Endometrial microvascular endothelial cells (primary cell): ENCODE data around the gene ERGIC1. TPM values are rescaled to one million over a fixed set of nuclear protein-coding genes. Genes with fewer than 3 reads are reported as not detected.
"Not testable (repeated sequence)": the region's sequence is repeated elsewhere in the genome, so short reads cannot be mapped to it uniquely, and the experiment has no call there.

Source experiments
- in situ Hi-C: cut with HindIII; loops from 2 replicates; pipeline ENCODE4 v1.10.0; 2017; ENCODE audit warnings: low sequenced_read_pairs, low pct_unique_long_range_greater_than_20kb; ENCODE audit errors: inconsistent ontology term
- total RNA-seq: library from RNA; depleted of rRNA; stranded (reverse); fragments of >200 nt; gene quantifications from one replicate; pipeline ENCODE4 v1.2.3, GENCODE V29; 2015; ENCODE audit errors: inconsistent ontology term

The ERGIC1 gene
- total RNA-seq, 1 donor from 2014 or later, result 129 TPM

DNA sequence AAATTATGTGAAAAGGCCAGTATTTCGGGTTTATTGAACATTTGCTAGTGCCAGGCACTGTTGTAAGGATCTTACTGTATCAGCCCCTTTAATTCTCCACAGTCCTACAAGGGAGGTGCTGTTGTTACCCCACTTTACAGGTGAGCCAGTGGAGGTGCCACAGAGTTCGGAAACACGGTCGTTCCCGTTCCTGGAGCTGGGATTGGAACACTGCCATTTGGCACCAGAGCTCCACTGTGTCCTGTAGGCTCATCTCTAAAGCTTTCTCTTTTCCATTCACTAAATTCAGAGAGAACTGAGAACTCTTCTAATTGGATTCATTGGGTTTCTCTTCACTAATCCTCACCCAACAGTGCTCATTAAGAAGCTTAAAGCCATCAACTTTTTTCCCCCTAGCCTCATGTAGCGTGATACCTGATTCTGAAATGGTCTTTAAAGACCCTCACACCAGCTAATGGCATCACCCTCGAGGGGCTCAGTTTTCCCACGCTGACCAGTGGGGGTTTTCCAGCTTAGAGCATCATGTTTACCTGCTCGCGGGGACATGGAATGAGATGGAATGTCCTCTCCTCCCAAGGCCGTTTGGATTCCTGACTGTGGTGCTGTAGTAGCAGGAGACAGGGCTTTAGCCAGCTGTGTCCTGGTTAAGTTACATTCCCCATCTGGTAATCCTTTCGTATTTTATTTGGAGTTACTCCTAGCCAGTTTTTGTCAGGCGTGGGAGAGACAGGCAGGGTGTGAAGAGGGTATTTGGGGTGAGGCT, 5.8 kb downstream of the ERGIC1 start:
- in situ Hi-C loops, result no loop called here

DNA sequence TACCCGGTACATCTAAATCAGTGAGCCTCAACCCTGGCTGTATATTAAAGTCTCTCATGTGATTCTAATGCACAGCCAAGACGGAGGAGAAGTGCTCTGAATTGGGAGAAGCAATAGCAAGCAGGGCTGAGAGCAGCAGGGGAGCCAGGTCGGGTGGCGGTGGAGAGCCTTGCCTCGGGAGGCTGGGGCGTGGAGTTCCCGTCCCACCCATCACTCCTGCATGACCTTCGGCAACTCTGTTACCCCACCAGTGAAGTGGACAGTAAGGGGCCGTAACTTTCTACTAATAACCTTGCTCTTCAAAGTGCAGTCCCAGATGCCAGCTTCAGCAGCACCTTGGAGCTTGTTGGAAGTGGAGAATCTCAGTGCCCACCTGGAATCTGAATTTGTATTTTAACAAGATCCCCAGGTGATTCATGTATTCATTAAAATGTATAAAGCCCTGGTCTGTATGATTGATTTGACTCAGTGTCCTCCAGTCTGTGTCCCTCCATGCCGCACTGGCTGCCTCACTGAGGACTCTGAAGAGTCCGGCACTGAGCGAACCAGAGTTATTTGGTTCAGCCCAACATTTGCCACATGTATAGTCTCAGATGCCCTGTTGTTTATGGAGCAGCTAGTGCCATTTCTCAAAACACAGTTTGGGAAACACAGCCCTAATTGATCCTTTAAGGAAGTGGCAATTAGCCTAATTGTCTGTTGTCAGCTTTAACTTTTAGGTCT, 6.5 kb downstream of the ERGIC1 start:
- in situ Hi-C loops, result no loop called here

DNA sequence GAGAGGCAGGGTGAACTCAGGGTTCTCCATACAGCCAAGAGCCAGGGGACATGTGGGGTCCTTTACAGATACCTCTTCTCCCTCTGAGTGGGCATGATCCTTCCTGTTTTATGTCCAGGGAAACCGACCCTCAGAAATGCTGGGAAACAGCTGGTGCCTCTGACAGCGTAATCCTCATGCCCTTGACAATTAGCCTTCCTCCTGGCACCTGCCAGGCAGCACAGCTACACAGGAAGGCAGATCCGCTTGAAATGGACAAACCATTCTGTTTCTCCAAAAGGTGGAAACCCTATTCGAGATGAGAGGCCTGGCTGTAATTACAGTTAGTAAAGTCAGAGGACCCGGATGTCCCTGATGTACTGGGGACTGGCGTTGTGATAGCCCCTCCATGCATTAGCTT, 7.2 kb downstream of the ERGIC1 start:
- in situ Hi-C loops, result no loop called here

DNA sequence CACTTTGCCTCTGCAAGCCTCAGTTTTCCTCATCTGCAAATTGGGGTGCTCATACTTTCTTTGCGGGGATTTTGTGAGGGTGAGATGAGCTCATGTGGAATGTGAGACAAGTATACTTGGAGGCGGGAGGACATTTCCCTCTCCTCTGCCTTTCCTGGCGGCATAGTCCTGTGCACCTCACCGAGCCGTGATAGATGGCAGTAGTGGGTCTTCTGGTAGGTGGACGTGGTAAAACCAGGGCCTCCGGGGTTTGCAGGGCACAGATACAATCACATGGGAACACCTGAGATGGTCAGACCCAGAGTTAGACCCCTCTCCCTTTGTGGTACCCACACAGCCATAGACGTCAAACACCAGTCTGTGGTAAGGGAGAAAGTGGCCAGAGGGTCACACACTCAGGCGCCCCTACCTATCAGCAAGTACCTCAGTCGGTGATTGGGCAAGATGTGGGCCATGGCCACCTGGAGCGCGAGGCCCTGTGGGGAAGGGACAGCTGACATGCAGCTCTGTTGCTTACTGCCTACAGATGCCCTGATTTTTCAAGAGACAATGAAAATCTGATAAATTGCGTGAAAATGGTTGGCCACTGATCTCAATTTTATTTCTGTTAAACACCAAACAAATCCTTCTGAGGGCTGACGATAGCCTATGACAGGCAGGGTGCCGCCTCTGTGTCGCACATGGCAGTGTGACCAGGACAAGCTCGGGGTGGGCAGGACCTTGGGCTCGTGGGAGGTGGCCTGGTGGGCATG, 9.9 kb downstream of the ERGIC1 start:
- in situ Hi-C loops, result no loop called here

DNA sequence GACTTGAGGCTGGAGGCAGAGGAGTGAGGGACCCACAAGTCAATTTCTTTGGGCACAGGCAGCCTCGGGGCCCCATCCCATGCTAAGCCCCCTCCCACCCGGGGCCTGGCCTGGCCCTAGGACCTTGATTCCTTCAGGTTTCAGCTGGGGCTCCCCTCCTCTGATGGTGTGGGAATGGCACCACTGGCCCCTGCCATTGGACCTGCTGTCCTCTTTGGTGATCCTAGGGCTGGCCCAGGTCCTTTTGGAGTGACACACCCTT, 10.5 kb downstream of the ERGIC1 start:
- in situ Hi-C loops, result no loop called here

DNA sequence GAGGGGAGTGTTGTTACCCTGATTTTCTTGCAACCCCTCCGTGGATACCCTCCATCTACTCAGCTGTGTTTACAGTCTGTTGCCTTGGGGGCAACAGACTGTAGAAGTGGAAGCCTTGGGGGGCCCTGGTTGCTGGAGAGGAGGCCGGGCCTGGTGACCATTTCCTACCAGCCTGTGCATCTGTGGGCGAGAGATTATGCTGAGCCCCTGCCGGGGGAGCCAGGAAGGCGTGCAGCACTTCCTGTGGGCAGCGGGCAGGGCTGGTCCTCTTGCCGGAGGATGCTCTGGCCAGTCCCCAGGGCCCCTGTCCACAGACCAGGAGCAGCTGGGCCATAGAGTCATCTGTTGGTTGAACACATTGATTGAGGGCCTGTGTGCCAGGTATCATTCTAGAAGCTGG, 11.1 kb downstream of the ERGIC1 start:
- in situ Hi-C loops, result no loop called here

DNA sequence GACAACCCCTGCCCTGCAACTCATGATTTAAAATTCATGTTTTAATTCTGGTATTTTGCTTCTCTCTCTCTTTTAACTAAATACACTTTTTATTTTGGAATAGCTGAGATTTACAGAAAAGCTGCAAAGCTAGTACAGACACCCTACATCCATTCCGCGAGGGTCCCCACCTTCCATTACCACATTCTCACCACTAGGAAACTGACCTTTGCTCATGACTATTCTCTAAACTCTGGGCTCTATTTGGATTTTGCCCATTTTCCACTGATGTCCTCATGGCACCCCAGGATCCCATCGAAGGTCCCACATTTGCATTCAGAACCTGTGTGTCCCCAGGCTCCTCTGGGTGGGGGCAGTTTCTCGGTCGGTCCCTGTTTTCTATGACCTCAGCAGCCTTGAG, 11.5 kb downstream of the ERGIC1 start:
- in situ Hi-C loops, result no loop called here

DNA sequence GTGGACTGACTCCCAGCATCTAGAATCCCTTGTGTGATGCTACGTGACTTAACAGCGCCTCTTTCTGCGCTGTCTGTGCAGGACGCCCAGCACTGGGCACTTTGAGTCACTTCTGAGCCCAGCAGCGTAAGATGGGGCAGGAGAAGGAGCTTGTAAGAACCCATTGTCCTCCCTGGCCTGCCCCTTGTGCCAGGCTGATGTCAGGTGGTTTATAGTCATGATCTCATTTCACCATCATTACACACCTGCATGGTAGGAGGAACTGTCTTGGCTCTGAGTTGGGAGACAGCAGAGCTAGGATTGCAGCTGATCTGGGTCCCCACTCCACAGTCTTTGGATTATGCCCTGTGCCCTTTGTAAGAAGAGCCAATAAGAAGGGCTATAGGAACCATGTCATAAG, 12.2 kb downstream of the ERGIC1 start:
- in situ Hi-C loops, result no loop called here

DNA sequence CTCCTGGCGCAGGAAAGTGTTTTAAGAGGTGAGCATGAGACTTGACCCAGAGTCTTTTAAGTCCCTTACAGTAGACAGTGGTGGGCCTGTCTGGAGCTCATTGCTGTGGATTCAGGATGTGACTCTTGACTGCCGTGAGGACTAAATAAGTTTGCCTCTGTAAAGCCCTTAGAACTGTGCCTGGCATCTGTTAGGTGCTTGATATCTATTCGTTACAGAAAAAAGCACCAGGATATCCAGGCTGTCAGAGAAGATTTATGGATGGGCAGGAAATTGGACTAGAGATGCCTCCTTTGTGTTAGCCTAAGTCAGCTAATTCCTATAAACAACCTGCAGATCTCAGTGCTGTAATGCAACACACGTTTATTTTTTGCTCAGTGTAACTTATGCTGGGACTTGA, 12.6 kb downstream of the ERGIC1 start:
- in situ Hi-C loops, result no loop called here

DNA sequence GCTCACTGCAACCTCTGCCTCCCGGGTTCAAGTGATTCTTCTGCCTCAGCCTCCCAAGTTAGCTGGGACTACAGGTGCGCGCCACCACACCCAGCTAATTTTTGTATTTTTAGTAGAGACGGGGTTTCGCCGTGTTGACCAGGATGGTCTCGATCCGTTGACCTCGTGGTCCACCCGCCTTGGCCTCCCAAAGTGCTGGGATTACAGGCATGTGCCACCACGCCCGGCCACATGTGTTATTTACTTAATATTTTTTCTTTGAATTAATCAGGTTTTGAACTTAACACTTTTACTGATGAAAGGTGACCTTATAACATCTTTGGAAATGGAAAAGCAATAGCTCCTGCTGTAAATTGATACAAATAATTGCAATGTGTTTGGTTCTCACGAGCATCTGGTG, 13.5 kb downstream of the ERGIC1 start:
- in situ Hi-C loops, result not testable (repeated sequence)

DNA sequence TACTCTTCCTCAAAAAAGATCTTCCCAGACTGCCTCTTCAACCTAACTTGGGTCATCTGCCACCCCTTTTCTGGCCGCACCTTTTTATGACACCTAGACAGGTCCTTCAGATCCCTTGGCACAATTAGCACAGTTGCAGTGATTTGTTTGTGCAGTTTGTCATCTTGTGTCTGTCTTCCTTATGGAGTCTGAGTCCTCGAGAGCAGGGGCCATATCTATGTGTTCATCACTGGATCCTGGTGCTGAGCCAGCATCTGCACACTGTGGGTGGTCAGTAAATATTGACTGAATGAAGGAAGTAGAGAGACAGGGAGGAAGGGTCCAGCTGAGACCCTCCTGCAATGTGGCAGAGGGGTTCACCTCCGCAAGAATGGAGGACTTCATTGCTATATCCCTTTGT, 14.4 kb downstream of the ERGIC1 start:
- in situ Hi-C loops, result no loop called here

DNA sequence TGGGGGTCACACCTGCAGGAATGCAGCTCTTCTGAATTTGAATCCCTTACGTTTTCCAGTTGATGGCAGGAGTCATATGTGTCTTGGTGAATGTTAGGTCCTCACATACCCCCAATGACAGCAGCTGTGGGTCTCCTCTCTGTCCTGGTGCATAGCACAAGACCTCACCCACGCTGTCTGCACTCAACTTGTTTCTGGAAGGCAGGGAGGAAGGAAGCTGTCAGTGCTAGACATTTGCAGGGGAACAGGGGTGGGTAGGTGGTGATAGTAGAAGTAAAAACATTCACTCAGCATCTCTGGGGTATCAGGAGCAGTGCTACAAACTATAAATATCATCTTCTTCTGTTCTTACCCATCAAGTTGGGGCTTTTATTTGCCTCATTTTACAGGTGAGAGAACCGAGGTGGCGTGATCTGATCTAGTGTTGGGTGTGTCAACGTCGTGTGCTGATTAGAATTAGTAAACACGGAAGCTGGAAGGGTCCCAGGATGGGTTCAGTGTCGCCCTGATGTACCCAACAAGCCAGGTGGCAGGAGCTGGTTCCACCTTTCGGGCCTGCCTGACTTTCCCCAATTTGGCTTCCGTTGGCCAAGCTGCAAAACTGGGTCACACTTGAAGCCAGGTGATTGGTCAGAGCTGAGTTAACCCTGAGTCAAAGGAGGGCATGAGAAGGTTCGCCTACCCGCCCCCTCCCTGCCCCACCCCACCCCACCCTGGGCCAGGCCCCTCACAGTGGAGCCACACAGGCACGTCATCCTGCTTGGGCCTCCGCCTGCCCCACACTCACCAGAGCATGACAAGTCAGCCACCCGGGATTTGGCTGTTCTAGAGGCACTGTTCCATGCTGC, 15.8 kb downstream of the ERGIC1 start:
- in situ Hi-C loops, result no loop called here

DNA sequence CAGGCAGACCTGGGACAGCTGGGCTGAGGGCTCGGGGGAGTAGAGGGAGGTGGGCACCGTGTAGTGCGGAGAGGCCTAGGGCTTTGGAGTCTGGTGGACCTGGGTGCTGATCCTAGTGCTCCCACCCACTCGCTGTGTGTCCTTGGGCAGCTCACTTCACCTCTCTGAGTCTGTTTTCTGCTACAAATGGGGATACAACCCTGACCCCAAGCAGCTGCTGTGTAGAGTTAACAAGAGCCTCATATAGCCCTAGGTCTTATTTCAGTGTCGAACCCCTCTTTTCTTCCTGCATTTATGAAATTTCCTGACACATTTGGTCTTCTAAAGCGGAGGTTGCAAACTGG, 16.4 kb downstream of the ERGIC1 start:
- in situ Hi-C loops, result no loop called here

DNA sequence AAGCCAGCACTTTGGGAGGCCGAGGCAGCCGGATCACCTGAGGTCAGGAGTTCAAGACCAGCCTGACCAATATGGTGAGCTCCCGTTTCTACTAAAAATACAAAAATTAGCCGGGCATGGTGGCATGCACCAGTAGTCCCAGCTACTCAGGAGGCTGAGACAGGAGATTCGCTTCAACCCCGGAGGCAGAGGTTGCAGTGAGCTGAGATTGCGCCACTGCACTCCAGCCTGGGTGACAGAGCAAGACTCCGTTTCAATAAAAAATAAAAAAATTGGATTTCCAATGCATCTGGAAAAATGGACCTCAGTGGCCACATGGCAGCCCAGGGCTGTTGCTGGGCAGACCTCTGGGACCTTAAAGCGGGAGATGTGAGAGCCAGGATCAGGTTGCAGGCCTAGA, 17.2 kb downstream of the ERGIC1 start:
- in situ Hi-C loops, result not testable (repeated sequence)

DNA sequence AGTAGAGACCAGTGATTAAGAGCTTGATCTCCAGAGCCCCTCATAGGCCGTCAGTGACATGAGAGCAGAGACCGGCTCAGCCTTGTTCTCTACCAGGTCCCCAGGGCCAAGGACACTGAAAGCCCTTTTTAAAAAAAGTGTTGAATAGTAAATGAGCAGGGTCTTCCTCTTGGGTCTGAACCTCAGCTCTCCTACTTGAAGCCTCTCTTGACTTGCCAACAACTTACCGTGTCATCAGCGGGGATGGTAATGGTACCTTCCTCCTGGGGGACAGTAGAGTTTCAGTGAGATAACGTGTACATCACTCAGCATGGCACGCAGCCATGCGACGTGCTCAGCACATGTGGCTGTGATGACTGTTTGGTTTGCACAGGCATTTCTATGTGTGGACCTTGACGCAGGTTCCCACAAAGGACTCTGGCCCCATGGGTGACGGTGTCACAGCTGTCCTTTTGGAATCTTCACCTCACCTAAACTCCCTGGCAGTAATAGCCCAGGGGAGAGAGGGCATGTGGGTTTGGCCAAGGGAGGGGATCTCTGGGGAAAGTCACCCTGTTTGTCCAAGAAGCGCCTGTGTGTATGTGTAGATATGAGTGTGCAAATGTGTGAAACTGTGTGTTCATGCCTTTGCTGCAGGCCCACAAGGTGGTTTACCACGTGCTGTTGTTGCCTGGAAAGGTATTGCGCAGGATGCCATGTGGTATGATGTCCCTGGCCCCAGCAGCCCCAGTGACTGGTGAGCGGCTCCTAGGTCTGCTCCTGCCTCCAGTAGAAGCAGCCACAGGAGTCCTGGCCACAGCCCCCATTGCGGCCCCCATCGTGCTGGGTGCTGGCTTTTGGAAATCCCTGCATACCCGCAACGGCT, 18.7 kb downstream of the ERGIC1 start:
- in situ Hi-C loops, result no loop called here

DNA sequence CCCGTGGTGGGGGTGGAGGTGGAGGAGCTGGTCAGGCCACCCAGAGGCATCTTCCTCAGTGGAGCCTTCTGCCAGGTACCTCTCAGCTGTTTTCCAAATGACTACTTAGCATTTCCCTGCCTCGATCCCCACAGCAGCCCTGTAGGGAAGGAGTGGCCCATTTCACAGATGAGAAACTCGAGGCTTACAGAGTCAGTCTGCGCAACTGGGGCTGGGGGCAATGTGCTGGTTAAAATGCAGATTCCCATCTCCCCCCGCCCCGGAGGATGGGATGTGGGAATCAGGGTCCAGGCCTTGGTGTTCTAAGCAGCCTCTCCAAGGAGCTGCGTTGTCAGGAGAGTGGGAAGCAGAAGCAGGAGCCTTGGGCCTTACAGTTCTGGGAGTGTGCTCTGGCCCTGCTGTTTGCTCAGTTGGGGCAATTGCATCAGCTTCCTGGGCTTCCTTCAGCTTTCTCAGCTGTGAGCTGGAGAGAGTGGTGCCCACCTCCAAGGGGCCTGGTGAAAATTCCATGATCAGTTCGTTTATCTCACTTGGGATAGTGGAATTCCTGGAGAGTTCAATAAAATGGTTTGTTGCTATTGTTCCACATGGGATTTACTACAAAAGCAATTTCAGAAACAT, 19.4 kb downstream of the ERGIC1 start:
- in situ Hi-C loops, result no loop called here

DNA sequence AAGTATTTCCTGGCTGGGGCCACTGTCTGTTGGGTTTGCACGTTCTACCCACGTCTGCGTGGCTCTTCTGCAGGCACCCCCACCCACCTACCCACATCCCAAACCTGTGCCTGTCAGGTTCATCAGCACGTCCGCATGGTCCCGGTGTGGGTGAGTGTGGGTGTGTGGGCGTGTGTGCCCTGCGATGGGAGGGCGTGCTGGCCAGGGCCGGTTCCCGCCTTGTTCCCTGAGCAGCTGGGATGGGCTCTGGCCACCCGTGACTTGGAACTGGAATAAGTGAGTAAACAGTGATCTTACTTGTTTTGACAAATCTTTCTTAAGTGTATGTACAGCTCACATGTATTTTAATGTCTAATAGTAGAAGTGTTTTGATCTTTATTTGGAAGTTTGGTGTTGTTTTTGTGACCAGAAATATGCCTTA, 20.4 kb downstream of the ERGIC1 start:
- in situ Hi-C loops, result no loop called here

DNA sequence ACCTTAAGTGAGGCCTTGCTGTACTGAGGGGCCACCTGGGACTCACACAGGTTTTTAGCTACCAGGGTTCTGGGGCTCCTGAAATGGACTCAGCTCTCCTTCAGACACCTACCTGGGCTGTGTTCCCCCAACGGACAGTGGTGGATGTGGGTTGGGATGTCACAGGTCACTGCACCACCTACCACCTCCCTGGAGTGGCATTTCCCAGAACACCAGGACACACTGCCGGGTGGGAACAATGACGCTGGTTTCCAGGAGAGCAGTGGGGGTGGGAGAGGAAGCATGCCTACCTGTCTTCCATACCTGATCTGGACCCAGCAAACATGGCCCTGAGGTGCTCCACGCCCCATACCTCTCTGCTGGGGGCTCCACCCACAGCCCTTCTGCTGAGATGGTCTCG, 20.9 kb downstream of the ERGIC1 start:
- in situ Hi-C loops, result no loop called here
